Fibroblast of lung (primary cell): ENCODE data around the gene EXOSC5. TPM values are rescaled to one million over a fixed set of nuclear protein-coding genes. Genes with fewer than 3 reads are reported as not detected.

Experiments used
- DNase-seq, 2 donors: peaks; one replicate each; pipeline versions ENCODE4 v3.0.0 to v3.0.0-alpha.2; 2010; ENCODE audit warnings: low read depth in 2 of 2
- H2AFZ ChIP-seq: 2 replicates; pipeline ENCODE4 v1.5.1; 2012; ENCODE audit warnings: low read length, control low read depth, inconsistent platforms
- H3K27ac ChIP-seq: 2 replicates; pipeline ENCODE4 v1.5.1; 2011; ENCODE audit warnings: low read length, control low read depth; ENCODE audit not compliant: insufficient read depth
- H3K27me3 ChIP-seq: 2 replicates; pipeline ENCODE4 v1.5.1; 2011; ENCODE audit warnings: mild to moderate bottlenecking, low read length; ENCODE audit not compliant: control insufficient read depth, insufficient read depth
- H3K36me3 ChIP-seq: 2 replicates; pipeline ENCODE4 v1.5.1; 2011; ENCODE audit warnings: low read length; ENCODE audit not compliant: control insufficient read depth, insufficient read depth
- H3K4me1 ChIP-seq: 2 replicates; pipeline ENCODE4 v1.5.1; 2011; ENCODE audit warnings: low read length; ENCODE audit not compliant: control insufficient read depth, insufficient read depth; ENCODE audit errors: extremely low read depth
- H3K4me2 ChIP-seq: 2 replicates; pipeline ENCODE4 v1.5.1; 2011; ENCODE audit warnings: low read length, control low read depth; ENCODE audit not compliant: insufficient read depth; ENCODE audit errors: extremely low read depth
- H3K4me3 ChIP-seq, 4 experiments: fragments of 200-600 bp in 1 of 4; sonication (generic) in 1 of 4; replicated peaks in 1 of 4; 2 replicates each; pipeline ENCODE4 v1.5.1; 2011 to 2016; ENCODE audit warnings: low read length in 4 of 4, low read depth in 3 of 4, mild to moderate bottlenecking in 3 of 4, control low read depth in 2 of 4, inconsistent platforms in 1 of 4, mixed read lengths in 1 of 4; ENCODE audit not compliant: insufficient read depth in 1 of 4; ENCODE audit errors: control extremely low read depth in 1 of 4
- H3K79me2 ChIP-seq: 2 replicates; pipeline ENCODE4 v1.5.1; 2012; ENCODE audit warnings: mild to moderate bottlenecking, low read length, inconsistent platforms; ENCODE audit not compliant: control insufficient read depth, insufficient read depth
- H3K9ac ChIP-seq: 2 replicates; pipeline ENCODE4 v1.5.1; 2011; ENCODE audit warnings: mild to moderate bottlenecking, low read length, control low read depth; ENCODE audit not compliant: insufficient read depth
- H3K9me3 ChIP-seq: 2 replicates; pipeline ENCODE4 v1.5.1; 2012; ENCODE audit warnings: low read depth, low read length; ENCODE audit not compliant: control insufficient read depth, insufficient read depth
- H4K20me1 ChIP-seq: 2 replicates; pipeline ENCODE4 v1.5.1; 2011; ENCODE audit warnings: low read length; ENCODE audit not compliant: control insufficient read depth, insufficient read depth; ENCODE audit errors: extremely low read depth
- EZH2 ChIP-seq: IDR thresholded peaks from 2 replicates; pipeline ENCODE4 v1.5.1; 2012; ENCODE audit warnings: low read length, control low read depth, mild to moderate bottlenecking; ENCODE audit errors: missing control alignments
- polyA plus RNA-seq, 2 donors: library from polyadenylated mRNA; depleted of rRNA in 1 of 2; stranded (reverse) in 1 of 2; unstranded in 1 of 2; fragments of >200 nt; gene quantifications; 2 replicates each; pipeline ENCODE4 v1.2.1, GENCODE V29; 2011 to 2012; ENCODE audit warnings: missing spikeins in 1 of 2
- total RNA-seq: library from RNA; depleted of rRNA; stranded (reverse); fragments of >200 nt; gene quantifications from 2 replicates; pipeline ENCODE4 v1.2.1, GENCODE V29; 2014
- TF ChIP-seq, protein P1 (sequence below), 2 donors: IDR thresholded peaks in 1 of 2; conservative IDR thresholded peaks in 1 of 2; 1 replicate in 1 of 2; 2 replicates in 1 of 2; pipeline ENCODE4 v1.5.1; 2011 to 2012; ENCODE audit warnings: low read length in 2 of 2, control low read depth in 1 of 2, inconsistent platforms in 1 of 2, low read depth in 1 of 2, mild to moderate bottlenecking in 1 of 2

Gene EXOSC5
- total and polyA plus RNA-seq, 2 donors (not counting 1 experiment from before 2014, with no cell fraction given): 5.0 to 10.7 TPM

DNA sequence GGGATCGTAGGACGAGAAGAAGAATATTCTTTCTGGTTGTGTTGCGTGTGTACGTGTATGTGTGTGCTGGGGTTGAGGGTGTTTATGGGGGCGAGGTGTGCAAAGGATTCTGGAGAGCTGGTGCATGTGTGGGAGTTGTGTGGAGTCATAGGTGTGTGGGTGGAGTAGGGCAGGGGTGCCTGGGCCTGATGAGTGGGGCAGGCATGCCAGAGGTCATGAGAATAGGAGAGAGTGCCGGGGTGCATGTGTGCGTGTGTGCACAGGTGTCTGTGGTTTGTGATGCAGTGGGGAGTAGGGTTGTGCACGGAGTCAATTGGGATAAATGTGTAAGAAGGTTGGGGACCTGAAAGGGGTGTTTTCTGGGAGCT is 20.2 kb downstream of the EXOSC5 start:
- no peaks in the 10 kb centered on the region for H4K20me1 ChIP-seq
- peak overlapping the region; percentile 67 for H2AFZ ChIP-seq
- H3K27me3 ChIP-seq: no peaks in the 10 kb centered on the region
- H3K4me2 ChIP-seq: no peak overlapping the region
- DNase-seq: no peak
- no peaks in the 10 kb centered on the region for H3K79me2 ChIP-seq
- peak overlapping the region; percentile 41 to 57 (median 52) for H3K4me3 ChIP-seq
- no peaks in the 10 kb centered on the region for H3K36me3 ChIP-seq
- peaks cover 13% of the 10 kb centered on the region for H3K4me1 ChIP-seq
- no peak overlapping the region for H3K27ac ChIP-seq
- no peak overlapping the region for H3K9ac ChIP-seq
- no peak for TF ChIP-seq EZH2
- TF ChIP-seq, protein P1, sequence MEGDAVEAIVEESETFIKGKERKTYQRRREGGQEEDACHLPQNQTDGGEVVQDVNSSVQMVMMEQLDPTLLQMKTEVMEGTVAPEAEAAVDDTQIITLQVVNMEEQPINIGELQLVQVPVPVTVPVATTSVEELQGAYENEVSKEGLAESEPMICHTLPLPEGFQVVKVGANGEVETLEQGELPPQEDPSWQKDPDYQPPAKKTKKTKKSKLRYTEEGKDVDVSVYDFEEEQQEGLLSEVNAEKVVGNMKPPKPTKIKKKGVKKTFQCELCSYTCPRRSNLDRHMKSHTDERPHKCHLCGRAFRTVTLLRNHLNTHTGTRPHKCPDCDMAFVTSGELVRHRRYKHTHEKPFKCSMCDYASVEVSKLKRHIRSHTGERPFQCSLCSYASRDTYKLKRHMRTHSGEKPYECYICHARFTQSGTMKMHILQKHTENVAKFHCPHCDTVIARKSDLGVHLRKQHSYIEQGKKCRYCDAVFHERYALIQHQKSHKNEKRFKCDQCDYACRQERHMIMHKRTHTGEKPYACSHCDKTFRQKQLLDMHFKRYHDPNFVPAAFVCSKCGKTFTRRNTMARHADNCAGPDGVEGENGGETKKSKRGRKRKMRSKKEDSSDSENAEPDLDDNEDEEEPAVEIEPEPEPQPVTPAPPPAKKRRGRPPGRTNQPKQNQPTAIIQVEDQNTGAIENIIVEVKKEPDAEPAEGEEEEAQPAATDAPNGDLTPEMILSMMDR (conservative IDR thresholded peaks at IDR 0.05 in 1 of 2, IDR thresholded peaks at IDR 0.05 in 1 of 2; ENCODE audit: low read depth in 1 of 2, low read length in 2 of 2): no peak
- H3K9me3 ChIP-seq: no peaks in the 10 kb centered on the region

DNA sequence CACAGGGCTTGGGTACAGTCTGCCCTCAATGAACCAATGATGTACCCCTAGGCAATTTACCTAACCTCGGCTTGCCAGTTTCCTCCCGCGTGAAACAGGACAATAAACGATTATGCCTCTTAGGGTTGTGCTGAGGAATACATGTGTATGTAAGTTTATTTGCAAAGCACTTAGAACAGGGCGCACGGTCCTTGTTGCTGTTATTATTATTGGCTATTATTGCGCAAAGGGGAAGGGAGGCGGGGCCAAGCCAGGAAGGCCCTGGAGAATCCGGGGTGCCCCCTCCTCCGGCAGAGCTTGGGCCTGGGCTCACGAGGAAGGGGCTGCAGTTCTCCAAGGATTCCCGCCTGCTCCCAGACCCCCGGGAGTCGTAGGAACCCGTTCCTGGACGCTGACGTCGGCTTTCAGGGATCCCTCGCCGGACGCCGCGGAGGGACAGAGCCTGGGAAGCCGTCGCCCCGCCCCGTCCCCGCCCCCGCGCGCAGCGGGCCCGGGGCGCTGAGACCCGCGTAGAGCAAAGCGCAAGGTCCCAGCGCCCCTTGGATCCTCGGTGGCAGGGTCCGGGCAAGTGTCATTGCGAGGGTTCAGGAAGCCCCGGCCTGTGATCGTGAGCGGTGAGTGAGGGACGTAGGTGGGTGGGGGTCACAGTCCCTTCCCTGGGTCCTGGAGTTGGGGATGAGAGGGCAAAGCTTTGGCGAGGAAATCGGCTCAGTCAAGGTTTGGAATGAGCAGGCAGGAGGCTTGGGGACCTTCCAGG is 20.7 kb downstream of the EXOSC5 start, which contains the start of gene TMEM91:
TMEM91 (plus strand) TSS at position 293 of the 757 bp plus-strand sequence. CDS start 1,777 bp downstream, outside the sequence.
- Histone ChIP-seq H3K27me3 (no peaks in the 10 kb centered on the region), H4K20me1 (no peaks in the 10 kb centered on the region), H3K4me1 (peaks cover 13% of the 10 kb centered on the region), H3K36me3 (no peaks in the 10 kb centered on the region), H3K9ac (peak within 1 kb of the TSS; percentile 33), H3K27ac (no peak within 1 kb of the TSS), H2AFZ (peak within 1 kb of the TSS; percentile 67), H3K9me3 (no peaks in the 10 kb centered on the region), H3K4me3 (peak within 1 kb of the TSS; percentile 41 to 57 (median 52)), H3K4me2 (peak within 1 kb of the TSS; percentile 61), H3K79me2 (no peaks in the 10 kb centered on the region)
- peak in 1 of 2 donors; percentile 44 for DNase-seq
- TF ChIP-seq, protein P1 (conservative IDR thresholded peaks at IDR 0.05 in 1 of 2, IDR thresholded peaks at IDR 0.05 in 1 of 2; ENCODE audit: low read depth in 1 of 2, low read length in 2 of 2): no peak
- TF ChIP-seq EZH2: no peak

DNA sequence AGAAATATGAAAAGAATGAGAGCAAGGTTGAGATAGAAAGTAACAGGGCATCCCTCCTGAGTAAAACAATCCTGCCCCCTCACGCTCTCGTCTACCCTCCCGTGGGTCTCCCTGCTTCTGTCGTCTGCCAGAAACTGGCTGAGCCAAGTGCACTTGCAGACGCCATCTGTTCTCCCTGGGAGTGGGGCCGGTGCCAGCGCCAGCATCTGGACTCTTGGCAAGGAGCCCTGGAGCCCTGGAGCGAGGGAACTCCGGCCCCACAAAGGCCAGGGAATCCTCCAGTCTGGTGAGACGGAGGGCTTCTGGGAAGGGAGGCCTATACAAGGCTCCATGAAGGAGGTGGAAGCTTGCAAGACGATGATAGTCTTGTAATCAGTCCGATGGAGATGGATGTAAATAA is 23.2 kb downstream of the EXOSC5 start:
- no peaks in the 10 kb centered on the region for H3K9me3 ChIP-seq
- H3K27me3 ChIP-seq: no peaks in the 10 kb centered on the region
- H3K36me3 ChIP-seq: no peaks in the 10 kb centered on the region
- H4K20me1 ChIP-seq: no peaks in the 10 kb centered on the region
- TF ChIP-seq, protein P1 (conservative IDR thresholded peaks at IDR 0.05 in 1 of 2, IDR thresholded peaks at IDR 0.05 in 1 of 2; ENCODE audit: low read depth in 1 of 2, low read length in 2 of 2): no peak
- no peak for TF ChIP-seq EZH2
- H3K4me2 ChIP-seq: no peak overlapping the region
- peaks cover 13% of the 10 kb centered on the region for H3K4me1 ChIP-seq
- no peak overlapping the region for H2AFZ ChIP-seq
- no peak overlapping the region for H3K4me3 ChIP-seq
- H3K9ac ChIP-seq: no peak overlapping the region
- H3K27ac ChIP-seq: no peak overlapping the region
- no peaks in the 10 kb centered on the region for H3K79me2 ChIP-seq
- peak; percentile 90 to 93 for DNase-seq
